Measurements from ENCODE around the gene KCNC1. TPM values are rescaled to one million over a fixed set of nuclear protein-coding genes. Genes with fewer than 3 reads are reported as not detected.

Gene KCNC1
- total RNA-seq, 1 experiment from 2014 or later, result 0.20 TPM

GRCh38 chr11:17798716-17799115, 64.1 kb downstream of the KCNC1 start:
- H3K27ac Mint-ChIP-seq, result no peak overlapping the region

GRCh38 chr11:17799147-17799546, 64.6 kb downstream of the KCNC1 start:
- Mint-ChIP-seq H3K36me3 (no peaks in the 10 kb centered on the region; the same call in 1 of the 2 replicates), H3K27ac (no peak overlapping the region), H3K4me3 (no peak overlapping the region), H3K9me3 (peaks cover 9% of the 10 kb centered on the region), H3K4me1 (peaks cover 24% of the 10 kb centered on the region), H3K27me3 (ENCODE audit: low read depth) (no peaks in the 10 kb centered on the region; the same call in none of the 2 replicates)
- ChIA-PET POLR2A (no interaction called here), CTCF (no interaction called here)
- ATAC-seq, result no peak
- no peak for DNase-seq (ENCODE audit: low spot score)
- TF ChIP-seq ZMAT4 (CRISPR knock-in tag; IDR thresholded peaks at IDR 0.05) (no peak), E2F4 (CRISPR knock-in tag; IDR thresholded peaks at IDR 0.05; ENCODE audit: borderline replicate concordance, low read depth) (no peak), OVOL2 (CRISPR knock-in tag; IDR thresholded peaks at IDR 0.05; ENCODE audit: borderline replicate concordance) (no peak), E2F1 (CRISPR knock-in tag; IDR thresholded peaks at IDR 0.05) (no peak), PRDM15 (CRISPR knock-in tag; IDR thresholded peaks at IDR 0.05) (no peak), ATF2 (CRISPR knock-in tag; IDR thresholded peaks at IDR 0.05; ENCODE audit: borderline replicate concordance, low read depth) (no peak), ZNF263 (CRISPR knock-in tag; IDR thresholded peaks at IDR 0.05; ENCODE audit: low read depth) (no peak), FOXP4 (CRISPR knock-in tag; IDR thresholded peaks at IDR 0.05) (no peak), ZBTB21 (CRISPR knock-in tag; IDR thresholded peaks at IDR 0.05; ENCODE audit: borderline replicate concordance) (no peak), FOXJ3 (CRISPR knock-in tag; IDR thresholded peaks at IDR 0.05; ENCODE audit: borderline replicate concordance) (no peak), AFF4 (CRISPR knock-in tag; IDR thresholded peaks at IDR 0.05; ENCODE audit: borderline replicate concordance) (no peak), ZNF121 (CRISPR knock-in tag; IDR thresholded peaks at IDR 0.05) (no peak), ZNF396 (CRISPR knock-in tag; IDR thresholded peaks at IDR 0.05; ENCODE audit: borderline replicate concordance) (no peak)

More at GRCh38 chr11:17798716-17799115, 64.1 kb downstream of the KCNC1 start:
- ATAC-seq (no peak), DNase-seq (ENCODE audit: low spot score) (no peak)
- Mint-ChIP-seq H3K36me3 (no peaks in the 10 kb centered on the region; the same call in 1 of the 2 replicates), H3K4me1 (peaks cover 22% of the 10 kb centered on the region), H3K9me3 (peaks cover 9% of the 10 kb centered on the region), H3K27me3 (ENCODE audit: low read depth) (no peaks in the 10 kb centered on the region; the same call in 1 of the 2 replicates), H3K4me3 (no peak overlapping the region)
- TF ChIP-seq JUN (CRISPR knock-in tag; IDR thresholded peaks at IDR 0.05), result no peak
- no peak for TF ChIP-seq FOXK1 (CRISPR knock-in tag; IDR thresholded peaks at IDR 0.05)
- TF ChIP-seq ZNF263 (CRISPR knock-in tag; IDR thresholded peaks at IDR 0.05; ENCODE audit: low read depth), result no peak
- no peak for TF ChIP-seq ZNF416 (CRISPR knock-in tag; IDR thresholded peaks at IDR 0.05)
- no peak for TF ChIP-seq CREM (CRISPR knock-in tag; IDR thresholded peaks at IDR 0.05)
- TF ChIP-seq USF2 (CRISPR knock-in tag; IDR thresholded peaks at IDR 0.05), result no peak
- no peak for TF ChIP-seq TEAD1 (CRISPR knock-in tag; IDR thresholded peaks at IDR 0.05)
- no peak for TF ChIP-seq TCF7 (CRISPR knock-in tag; IDR thresholded peaks at IDR 0.05; ENCODE audit: low read depth)
- no peak for TF ChIP-seq EMX1 (CRISPR knock-in tag; IDR thresholded peaks at IDR 0.05)
- TF ChIP-seq FOXP1 (CRISPR knock-in tag; IDR thresholded peaks at IDR 0.05; ENCODE audit: borderline replicate concordance), result no peak
- TF ChIP-seq TP53 (CRISPR knock-in tag; IDR thresholded peaks at IDR 0.05), result no peak
- no peak for TF ChIP-seq SMAD4 (CRISPR knock-in tag; IDR thresholded peaks at IDR 0.05)
- no peak for TF ChIP-seq KAT7 (CRISPR knock-in tag; IDR thresholded peaks at IDR 0.05; ENCODE audit: borderline replicate concordance)
- POLR2A ChIA-PET, result no interaction called here
- CTCF ChIA-PET, result no interaction called here
